T-cell (primary cell): ENCODE data around the gene CARD19. TPM values are rescaled to one million over a fixed set of nuclear protein-coding genes. Genes with fewer than 3 reads are reported as not detected.

Experiments used
- ATAC-seq, 4 experiments: fragments of 200-7000 bp in 3 of 4; fragments of 150-1000 bp in 1 of 4; cut with Tn5 transposase; replicated peaks in 1 of 4; 1 replicate in 3 of 4; 2 replicates in 1 of 4; pipeline ENCODE4 v1.10.0; 2021; ENCODE audit warnings: moderate library complexity in 3 of 4, mild to moderate bottlenecking in 2 of 4, moderate number of reproducible peaks in 1 of 4
- CTCF ChIA-PET, 2 donors: fragments of 300-600 bp; sonication (Branson Sonifier 250); formaldehyde crosslinking; loops; one replicate each; lab custom pipeline; 2022; ENCODE audit warnings: antibody characterized with exemption in 2 of 2; lab: Charles Lee
- POLR2A ChIA-PET, 2 donors: fragments of 300-600 bp; sonication (Branson Sonifier 250); formaldehyde crosslinking; loops; one replicate each; lab custom pipeline; 2022; ENCODE audit warnings: antibody characterized with exemption in 2 of 2; lab: Charles Lee
- DNase-seq, 35 experiments: peaks; one replicate each; pipeline versions ENCODE4 v3.0.0 to v3.0.0-alpha.2; 2013 to 2023
- H3K27ac ChIP-seq: one replicate; pipeline ENCODE4 v1.5.1; 2013; ENCODE audit warnings: low read length
- H3K27me3 ChIP-seq, 2 experiments: replicated peaks in 1 of 2; 1 replicate in 1 of 2; 2 replicates in 1 of 2; pipeline versions ENCODE4 v1.6.1 to v1.7.0; 2013; ENCODE audit warnings: low read length in 1 of 2, mixed read lengths in 1 of 2; ENCODE audit not compliant: control insufficient read depth in 2 of 2, insufficient read depth in 2 of 2; ENCODE audit errors: extremely low read depth in 1 of 2
- H3K36me3 ChIP-seq, 2 donors: 1 replicate in 1 of 2; 2 replicates in 1 of 2; pipeline versions ENCODE4 v1.6.1 to v1.7.0; 2013; ENCODE audit warnings: low read length in 1 of 2; ENCODE audit not compliant: control insufficient read depth in 2 of 2, insufficient read depth in 1 of 2; ENCODE audit errors: extremely low read depth in 1 of 2
- H3K4me1 ChIP-seq, 2 experiments: 1 replicate in 1 of 2; 2 replicates in 1 of 2; pipeline versions ENCODE4 v1.6.1 to v1.7.0; 2013; ENCODE audit warnings: low read length in 2 of 2, mixed read lengths in 1 of 2; ENCODE audit not compliant: insufficient read depth in 2 of 2, control insufficient read depth in 1 of 2; ENCODE audit errors: extremely low read depth in 1 of 2
- H3K4me3 ChIP-seq, 2 donors: 1 replicate in 1 of 2; 2 replicates in 1 of 2; pipeline versions ENCODE4 v1.5.1 to v1.7.0; 2013; ENCODE audit warnings: mild to moderate bottlenecking in 2 of 2, low read length in 1 of 2, moderate library complexity in 1 of 2; ENCODE audit not compliant: control insufficient read depth in 1 of 2; ENCODE audit errors: extremely low read depth in 1 of 2
- H3K9me3 ChIP-seq: 2 replicates; pipeline ENCODE4 v1.7.0; 2013
- H3K27ac Mint-ChIP-seq, 2 donors: one replicate each; pipeline ENCODE4 v1.8.0; 2020 to 2021; ENCODE audit warnings: mild to moderate bottlenecking in 2 of 2, mixed read lengths in 2 of 2
- H3K27me3 Mint-ChIP-seq, 2 donors: one replicate each; pipeline ENCODE4 v1.8.0; 2021 to 2022; ENCODE audit warnings: mixed read lengths in 2 of 2
- H3K36me3 Mint-ChIP-seq: one replicate; pipeline ENCODE4 v1.8.0; 2021; ENCODE audit warnings: mixed read lengths
- H3K4me1 Mint-ChIP-seq, 3 donors: one replicate each; pipeline ENCODE4 v1.8.0; 2020 to 2022; ENCODE audit warnings: mixed read lengths in 3 of 3, mild to moderate bottlenecking in 1 of 3
- H3K4me3 Mint-ChIP-seq, 3 donors: one replicate each; pipeline ENCODE4 v1.8.0; 2020 to 2022; ENCODE audit warnings: mild to moderate bottlenecking in 3 of 3, mixed read lengths in 3 of 3, moderate library complexity in 3 of 3
- H3K9me3 Mint-ChIP-seq, 3 donors: one replicate each; pipeline ENCODE4 v1.8.0; 2020 to 2022; ENCODE audit warnings: mixed read lengths in 3 of 3
- WGBS: methylation state at CpG from one replicate; pipeline ENCODE4 v1.1.5; 2013; ENCODE audit warnings: missing lambda C conversion rate; ENCODE audit not compliant: insufficient coverage; 5-methylcytosine and 5-hydroxymethylcytosine counted together
- total RNA-seq, 35 experiments: library from RNA in 6 of 35; stranded (reverse) in 6 of 35; fragments of 120-200 nt in 1 of 35; gene quantifications; one replicate each; pipeline versions ENCODE4 v1.2.1 to v1.2.4 and lab custom pipeline; 2013 to 2026

The CARD19 gene
- total RNA-seq, 5 donors from 2014 or later (not counting 1 experiment from before 2014, with no cell fraction given): 39.7 to 98.5 (median 72.8) TPM

DNA sequence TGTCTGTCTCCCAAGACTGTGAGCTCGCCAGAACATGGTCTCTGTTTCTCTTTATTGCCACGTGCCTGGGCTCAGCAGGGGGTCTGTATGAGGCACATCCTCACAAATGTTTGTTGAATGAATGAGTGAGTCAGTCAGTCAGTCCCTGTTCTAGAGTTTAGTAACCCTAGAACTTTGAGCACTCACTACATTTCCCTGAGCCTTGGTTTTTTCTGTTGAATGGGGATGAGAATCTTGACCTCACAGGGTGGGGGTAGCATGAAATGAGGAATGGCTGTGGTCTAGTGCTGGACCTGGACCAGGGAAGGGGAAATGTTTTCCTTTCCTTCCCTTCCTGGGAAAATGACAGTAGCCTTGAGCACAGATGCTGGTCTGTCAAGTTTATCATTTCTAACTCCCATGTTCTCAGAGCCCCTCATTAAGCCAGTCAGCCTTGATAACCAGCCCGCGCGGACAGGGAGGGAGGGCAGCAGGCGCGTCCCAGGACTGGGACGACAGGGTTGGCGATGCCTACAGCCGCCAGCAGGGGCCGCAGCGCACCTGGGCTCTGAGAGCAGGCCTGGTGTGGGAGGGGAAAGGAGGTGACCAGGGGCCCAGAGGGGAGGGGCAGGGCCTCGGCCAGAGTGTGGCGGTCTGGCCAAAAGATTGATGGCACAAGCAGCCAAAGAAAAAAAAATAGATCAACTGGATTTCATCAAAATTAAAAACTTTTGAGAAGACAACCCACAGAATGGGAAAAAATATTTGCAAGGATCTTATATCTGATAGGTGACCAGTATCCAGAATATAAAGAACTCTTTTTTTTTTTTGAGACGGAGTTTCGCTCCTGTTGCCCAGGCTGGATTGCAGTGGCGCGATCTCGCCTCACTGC is 63.8 kb downstream of the CARD19 start:
- Mint-ChIP-seq H3K9me3 (no peaks in the 10 kb centered on the region), H3K27me3 (no peaks in the 10 kb centered on the region), H3K4me1 (peaks cover 7 to 16% (median 16%) of the 10 kb centered on the region in 3 donors), H3K36me3 (no peaks in the 10 kb centered on the region), H3K4me3 (no peak overlapping the region), H3K27ac (no peak overlapping the region)
- no peaks in the 10 kb centered on the region for H3K27me3 ChIP-seq
- no peak overlapping the region for H3K27ac ChIP-seq
- DNase-seq: peak in 34 of 35 experiments; percentile 31 to 79 (median 54)
- ATAC-seq: peak; percentile 88 to 93 (median 88)
- peaks cover 0 to 11% of the 10 kb centered on the region in 2 experiments for H3K4me1 ChIP-seq
- WGBS: 8% methylated on average over 7 of the region's 19 CpGs
- POLR2A ChIA-PET: interaction anchor here in 1 of 2 donors (0.6 kb wide), 1 partner anchor 14 kb away, joined by 5 read pairs; no protein-coding TSS in a partner anchor
- H3K36me3 ChIP-seq: no peaks in the 10 kb centered on the region
- H3K9me3 ChIP-seq: no peaks in the 10 kb centered on the region
- CTCF ChIA-PET: interaction anchor here (0.6 to 1.0 kb wide), 3 partner anchors 139 to 721 kb away, joined by 3 to 4 read pairs (median 3); no protein-coding TSS in a partner anchor
- H3K4me3 ChIP-seq: no peak overlapping the region

DNA sequence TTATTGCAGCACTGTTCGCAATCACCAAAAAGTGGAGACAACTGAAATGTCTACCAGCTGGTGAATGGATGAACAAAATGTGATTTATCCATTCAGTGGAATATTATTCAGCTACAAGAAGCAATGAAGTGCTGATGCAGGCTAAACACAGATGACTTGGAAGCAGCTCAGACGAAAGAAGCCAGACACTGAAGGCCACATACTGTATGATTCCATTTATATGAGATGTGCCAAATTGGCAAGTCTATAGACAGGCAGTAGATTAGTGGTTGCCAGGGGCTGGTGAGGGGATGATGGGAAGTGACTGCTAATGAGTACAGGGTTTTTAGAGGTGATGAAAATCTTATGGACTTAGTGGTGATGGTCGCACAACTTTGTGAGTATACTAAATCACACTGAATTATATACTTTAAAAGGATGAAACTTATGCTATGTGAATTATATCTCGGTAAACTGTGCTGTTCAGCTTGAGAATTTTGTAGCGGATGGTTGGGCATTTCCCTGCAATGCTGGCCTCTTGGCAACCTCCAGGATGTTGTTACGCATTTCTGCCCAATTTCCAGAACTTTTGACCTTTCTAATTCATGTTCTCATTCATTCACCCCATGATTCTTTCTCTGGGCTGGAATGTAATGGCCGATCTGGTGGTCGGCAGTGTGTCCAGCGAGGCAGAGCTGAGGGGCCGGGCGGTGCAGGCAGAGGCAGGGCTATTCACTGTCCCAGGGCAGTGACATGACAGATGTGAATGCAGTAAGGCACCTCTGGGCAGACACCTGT is 66.0 kb downstream of the CARD19 start:
- no peaks in the 10 kb centered on the region for H3K27me3 Mint-ChIP-seq
- POLR2A ChIA-PET: no interaction called here
- WGBS: 88% methylated on average over 8 of the region's 11 CpGs
- no peak overlapping the region for H3K27ac Mint-ChIP-seq
- H3K9me3 ChIP-seq: no peaks in the 10 kb centered on the region
- CTCF ChIA-PET: interaction anchor here (0.7 to 0.9 kb wide), 2 partner anchors 141 to 1916 kb away, joined by 3 to 8 read pairs; no protein-coding TSS in a partner anchor
- H3K4me1 ChIP-seq: peaks cover 0 to 6% of the 10 kb centered on the region in 2 experiments
- no peaks in the 10 kb centered on the region for H3K27me3 ChIP-seq
- H3K4me3 Mint-ChIP-seq: no peak overlapping the region
- no peak overlapping the region for H3K4me3 ChIP-seq
- no peaks in the 10 kb centered on the region for H3K36me3 ChIP-seq
- no peak for ATAC-seq
- H3K36me3 Mint-ChIP-seq: no peaks in the 10 kb centered on the region
- peaks cover 4 to 7% (median 6%) of the 10 kb centered on the region in 3 donors for H3K4me1 Mint-ChIP-seq
- DNase-seq: no peak
- H3K27ac ChIP-seq: no peak overlapping the region
- no peaks in the 10 kb centered on the region for H3K9me3 Mint-ChIP-seq

Other genes starting within 250 kb of the CARD19 start
- 10 to 100 TPM; 14.2 to 17.4 (median 16.4) TPM for gene ZNF484, start 218.2 kb upstream of the CARD19 start, total RNA-seq
- 100 to 1,000 TPM; 188 to 349 (median 293) TPM for gene FGD3, start 148.7 kb upstream of the CARD19 start, total RNA-seq
- 10 to 100 TPM; 39.6 to 79.2 (median 71.2) TPM for gene SUSD3, start 37.5 kb upstream of the CARD19 start, total RNA-seq
- 100 to 1,000 TPM in 1 of 5 donors, 10 to 100 TPM in 4; 29.2 to 110 (median 32.0) TPM for gene NINJ1, start 38.0 kb downstream of the CARD19 start, total RNA-seq
- under 1 TPM; 0.12 to 0.95 (median 0.48) TPM for gene WNK2, start 87.9 kb downstream of the CARD19 start, total RNA-seq